NB4 (cell line): Measurements from ENCODE around the gene PTPRG.

ENCODE experiments used
- CTCF ChIP-seq: IDR thresholded peaks from one replicate; pipeline ENCODE4 v1.5.1; 2012; ENCODE audit warnings: low read depth, low read length
- MAX ChIP-seq: IDR thresholded peaks from 2 replicates; pipeline ENCODE4 v1.6.1; 2011; ENCODE audit warnings: low read depth, low read length
- MYC ChIP-seq: IDR thresholded peaks from 2 replicates; pipeline ENCODE4 v1.6.1; 2011; ENCODE audit warnings: low read depth, low read length
- POLR2A ChIP-seq: IDR thresholded peaks from 2 replicates; pipeline ENCODE4 v1.6.1; 2011; ENCODE audit warnings: mild to moderate bottlenecking; ENCODE audit not compliant: insufficient read length; ENCODE audit errors: extremely low read depth

GRCh38 chr3:62248734-62249483 lies 687.5 kb downstream of the PTPRG start:
- TF ChIP-seq POLR2A = no peak
- TF ChIP-seq CTCF = no peak
- TF ChIP-seq MAX = no peak
- no peak for TF ChIP-seq MYC
